Activated CD4-positive, alpha-beta T cell treated with anti-CD3 and anti-CD28 coated beads for 48 hours (primary cell): ENCODE data around the gene ZNF831.

Experiments
- DNase-seq: peaks from one replicate; pipeline ENCODE4 v3.0.0-alpha.2; 2020

Gene ZNF831

GRCh38 chr20:59141818-59142581, 21.6 kb upstream of the ZNF831 start:
- no peak for DNase-seq

GRCh38 chr20:59143326-59143725, 20.3 kb upstream of the ZNF831 start:
- no peak for DNase-seq

GRCh38 chr20:59144179-59144830, 19.3 kb upstream of the ZNF831 start:
- DNase-seq = peak; percentile 57

DNA sequence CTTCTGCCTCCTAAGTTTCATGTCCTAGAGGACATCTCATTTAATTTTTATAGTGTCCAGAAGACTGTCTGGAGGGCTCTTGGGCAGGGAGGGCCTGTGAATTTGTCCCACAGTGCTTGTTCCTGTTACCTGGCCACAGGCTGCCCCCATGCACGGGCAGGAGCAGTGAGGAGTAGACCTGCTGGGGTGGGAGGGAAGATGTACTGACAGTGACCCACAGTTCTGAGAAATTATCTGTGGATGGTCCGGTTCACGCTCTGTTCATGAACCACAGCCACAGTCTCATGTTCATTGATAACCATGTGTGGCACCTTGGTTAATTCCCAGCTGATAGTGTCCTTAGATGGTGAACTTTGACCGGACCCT, 18.8 kb upstream of the ZNF831 start:
- no peak for DNase-seq

DNA sequence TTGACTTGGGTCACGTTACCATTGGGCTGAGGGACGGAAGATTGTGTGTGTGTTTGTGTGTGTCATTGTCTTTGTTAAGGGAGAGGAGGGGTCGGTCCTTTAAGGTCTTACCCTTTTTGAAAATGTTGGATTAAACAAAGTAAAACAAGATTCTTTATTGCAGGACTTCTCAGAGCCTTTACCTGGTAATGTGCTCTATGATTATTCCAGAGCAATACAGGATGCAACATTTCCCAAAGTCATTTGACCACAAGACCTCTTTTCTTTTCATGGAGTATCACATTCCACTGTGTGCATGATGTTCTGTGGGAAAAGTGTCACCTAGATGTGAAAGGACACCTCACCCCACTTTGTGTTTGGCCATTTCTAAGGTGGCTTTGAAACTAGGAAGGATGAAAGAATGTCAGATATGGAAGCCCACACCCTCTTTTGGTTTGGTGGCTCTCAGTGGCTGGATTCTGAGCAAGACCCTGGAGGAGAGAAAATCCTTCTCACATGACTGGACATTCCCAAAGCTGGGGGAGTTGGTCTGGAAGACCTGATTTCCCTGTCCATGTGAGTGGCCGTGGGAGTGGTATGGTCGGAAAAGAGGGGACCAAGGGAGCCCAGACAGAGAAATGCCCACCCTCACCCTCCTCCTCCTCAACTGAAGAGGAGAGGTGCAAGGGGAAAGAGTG, 18.2 kb upstream of the ZNF831 start:
- DNase-seq = no peak

GRCh38 chr20:59145924-59146779, 17.5 kb upstream of the ZNF831 start:
- DNase-seq = peak; percentile 85

GRCh38 chr20:59146780-59147565, 16.6 kb upstream of the ZNF831 start:
- DNase-seq = no peak

DNA sequence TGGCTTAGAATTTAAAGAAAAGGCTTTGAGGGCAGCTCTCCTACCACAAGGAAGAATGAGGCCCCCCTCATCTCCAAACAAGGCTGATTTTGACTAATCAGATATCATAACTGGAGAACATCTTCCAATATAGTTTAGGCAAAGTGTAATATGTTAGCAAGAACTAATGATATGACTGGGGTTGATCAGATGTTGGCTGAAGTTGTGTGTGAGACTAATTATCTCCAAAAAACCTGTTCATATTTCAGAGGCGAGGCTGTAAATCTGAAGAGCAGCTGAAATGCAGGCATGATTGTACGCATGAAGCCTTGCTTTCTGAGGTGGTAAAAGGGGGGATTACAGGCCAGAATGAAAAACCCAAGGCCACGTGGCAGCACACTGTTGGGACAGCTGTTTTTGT, 16.0 kb upstream of the ZNF831 start:
- DNase-seq = no peak

DNA sequence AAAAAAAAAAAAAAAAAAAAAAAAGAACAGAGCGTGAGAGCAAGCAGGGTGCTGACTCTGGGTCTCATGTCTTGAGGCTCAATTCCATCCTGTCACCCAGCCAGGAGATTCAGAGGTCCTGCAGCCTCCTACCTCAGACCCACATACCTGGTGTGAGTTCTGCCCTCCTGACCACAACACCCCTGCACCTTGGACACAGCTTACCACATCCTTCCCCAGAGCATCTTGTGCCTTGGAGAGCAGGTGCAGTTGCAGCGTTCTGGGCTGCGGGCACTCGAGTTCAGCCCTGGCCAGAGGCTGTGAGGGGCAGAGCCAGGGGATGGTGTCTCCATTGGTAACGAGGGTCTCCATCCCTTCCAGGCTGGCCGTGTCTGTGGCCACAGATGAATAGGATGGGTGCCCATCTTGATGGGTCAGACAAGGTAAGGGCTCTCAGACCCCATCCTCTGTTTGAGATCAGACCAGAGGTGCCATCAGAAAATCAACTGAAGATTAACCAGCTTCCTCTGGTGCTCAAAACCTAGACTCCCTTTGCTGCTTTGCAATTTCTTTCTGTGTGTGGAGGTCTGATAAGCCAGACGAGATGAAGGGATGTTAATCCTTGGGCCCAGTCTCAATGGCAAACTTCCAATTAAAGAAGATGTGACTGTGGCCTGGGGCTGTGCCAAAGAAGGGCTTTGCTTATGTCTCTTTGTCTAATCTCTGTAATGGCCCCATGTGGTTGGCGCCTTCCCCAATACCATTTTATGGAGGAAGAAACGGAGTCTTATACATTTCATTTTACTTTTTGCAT, 14.7 kb upstream of the ZNF831 start:
- no peak for DNase-seq

- DNase-seq = peak; percentile 73
Observed at GRCh38 chr20:59149678-59150504, 13.7 kb upstream of the ZNF831 start.

GRCh38 chr20:59150821-59151251, 12.8 kb upstream of the ZNF831 start:
- no peak for DNase-seq

DNA sequence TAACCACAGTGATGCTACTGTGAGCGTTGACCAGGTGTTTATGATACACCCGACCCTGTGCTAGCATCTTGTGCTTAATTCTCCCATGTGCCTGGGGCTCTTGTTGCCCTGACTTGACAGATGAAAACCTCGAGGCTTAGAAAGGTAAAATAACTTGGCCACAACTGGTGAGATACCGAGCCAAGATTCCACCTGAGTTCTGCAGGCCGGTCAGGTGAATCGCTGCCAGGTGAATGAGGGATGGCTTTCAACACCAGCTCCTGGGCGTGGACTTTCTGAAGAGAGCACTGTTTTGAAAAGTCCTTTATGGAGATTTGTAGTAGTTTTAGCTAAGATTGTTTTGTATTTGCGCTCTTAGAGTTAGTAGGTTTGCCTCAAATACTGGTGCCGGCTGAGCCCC, 12.2 kb upstream of the ZNF831 start:
- DNase-seq = no peak

DNA sequence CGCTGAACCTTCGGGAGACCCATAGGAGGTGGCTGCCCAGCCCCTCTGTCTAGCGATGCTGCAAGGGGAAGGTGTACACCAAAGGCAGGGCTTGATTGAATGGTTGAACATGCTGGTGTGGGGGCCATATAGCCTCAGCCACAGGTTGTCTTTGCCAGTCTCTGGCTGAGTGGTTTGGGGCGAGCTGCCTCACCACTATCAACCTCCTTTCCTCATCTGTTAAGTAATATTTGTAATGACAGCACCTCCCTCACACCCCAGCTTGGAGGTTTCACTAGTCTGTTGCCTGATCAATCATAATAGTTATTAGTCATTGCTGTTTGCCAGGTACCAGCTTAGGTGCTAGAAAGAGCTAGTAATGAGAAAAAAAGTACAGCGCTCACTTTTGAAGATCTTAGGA, 11.8 kb upstream of the ZNF831 start:
- DNase-seq = peak; percentile 70

GRCh38 chr20:59152559-59153354, 10.9 kb upstream of the ZNF831 start:
- DNase-seq = no peak

DNA sequence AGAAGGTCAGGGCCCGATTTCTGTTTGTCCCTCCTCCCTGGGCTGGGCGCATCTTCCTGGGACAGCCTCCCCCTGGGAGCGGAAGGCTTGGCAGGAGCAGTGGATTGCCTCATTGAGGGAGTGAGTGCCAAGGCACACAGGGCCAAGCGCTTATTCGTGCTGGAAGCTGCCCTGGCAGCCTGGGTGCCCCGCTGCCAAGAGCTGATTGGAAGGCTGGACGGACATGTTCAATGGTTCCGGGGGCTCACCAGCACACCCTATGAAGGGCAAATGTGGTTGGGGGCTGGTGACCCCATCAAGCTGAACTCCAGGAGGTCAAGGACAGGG, 10.3 kb upstream of the ZNF831 start:
- DNase-seq = no peak

GRCh38 chr20:59153832-59154231, 9.8 kb upstream of the ZNF831 start:
- peak; percentile 50 for DNase-seq

DNA sequence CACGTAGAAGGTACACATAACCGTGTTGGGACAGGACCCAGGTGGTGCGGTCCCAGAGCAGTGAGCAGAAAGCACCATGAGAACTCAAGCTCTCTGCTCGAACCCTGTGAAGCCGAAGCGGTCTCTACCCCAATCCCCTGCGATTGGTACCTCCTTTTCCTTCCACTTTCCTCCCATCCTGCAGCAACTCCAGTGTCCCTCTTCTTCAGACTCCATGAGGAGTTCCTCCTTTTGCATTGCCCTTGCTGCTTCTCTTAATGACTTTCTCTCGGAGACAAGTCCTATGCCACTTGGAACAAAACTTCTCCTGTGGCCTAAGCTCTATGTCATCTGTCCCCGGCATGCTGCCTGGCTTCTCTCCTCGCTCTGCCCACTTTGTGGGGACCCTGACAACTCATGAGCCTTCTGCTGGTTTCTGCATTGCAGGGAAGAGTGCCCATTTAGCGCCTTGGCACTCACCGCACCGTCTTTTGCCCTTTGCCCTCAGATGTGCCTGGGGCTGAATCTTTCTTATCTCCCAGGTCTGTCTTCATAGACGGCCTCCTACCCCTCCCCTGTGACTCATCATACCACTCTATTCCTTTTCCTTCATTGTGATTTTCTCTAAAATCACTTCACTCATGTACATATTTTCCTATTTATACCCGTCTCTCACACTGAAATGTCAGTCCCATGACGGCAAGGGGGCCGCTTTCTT, 9.2 kb upstream of the ZNF831 start:
- DNase-seq = no peak

- no peak for DNase-seq
Observed at GRCh38 chr20:59157064-59157463, 6.6 kb upstream of the ZNF831 start.

- no peak for DNase-seq
Observed at GRCh38 chr20:59157531-59157930, 6.1 kb upstream of the ZNF831 start.
